ENCODE data around the gene CMBL.
"Not testable (repeated sequence)": the region's sequence is repeated elsewhere in the genome, so short reads cannot be mapped to it uniquely, and the experiment has no call there.

The CMBL gene

GRCh38 chr5:10286862-10287227 lies 20.9 kb downstream of the CMBL start:
- in situ Hi-C loops (cut with MboI; ENCODE audit: low sequenced_read_pairs): no loop called here

DNA sequence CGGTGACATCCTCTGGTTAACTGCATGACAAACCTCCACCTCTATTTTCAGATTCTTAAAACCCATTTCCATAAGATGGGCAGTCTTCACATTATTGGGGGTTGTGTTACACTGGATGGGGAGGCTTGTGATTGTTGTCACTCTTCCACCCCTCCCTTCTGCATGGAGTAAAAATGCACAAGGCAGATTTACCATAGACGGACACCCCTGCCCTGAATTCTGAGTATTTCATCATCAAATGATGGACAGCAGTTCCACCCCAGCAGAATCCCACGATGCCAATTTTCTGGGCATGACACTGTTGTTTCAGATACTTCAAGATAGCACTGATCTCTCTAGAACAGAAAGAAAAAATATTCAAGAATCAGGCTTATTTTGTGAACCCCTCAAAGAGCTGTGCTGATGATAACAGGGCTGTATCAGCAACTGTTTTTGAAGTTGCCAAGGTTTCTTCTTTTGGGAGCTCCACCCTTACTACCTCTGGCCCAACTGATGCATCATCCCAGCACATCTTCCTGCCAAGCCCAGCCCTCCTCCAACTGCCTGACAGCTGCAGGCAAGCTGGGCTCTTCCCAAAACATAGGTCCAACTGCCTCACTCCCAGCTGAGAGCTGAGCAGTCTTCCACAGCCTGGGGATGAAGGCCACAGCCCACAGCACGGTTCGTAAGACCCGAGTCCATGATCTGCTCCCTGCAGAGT lies 21.4 kb downstream of the CMBL start:
- in situ Hi-C loops (cut with MboI; ENCODE audit: low sequenced_read_pairs): no loop called here

- in situ Hi-C loops (cut with MboI; ENCODE audit: low sequenced_read_pairs): not testable (repeated sequence)
These were observed 22.3 kb downstream of the CMBL start for GRCh38 chr5:10285362-10285761.

DNA sequence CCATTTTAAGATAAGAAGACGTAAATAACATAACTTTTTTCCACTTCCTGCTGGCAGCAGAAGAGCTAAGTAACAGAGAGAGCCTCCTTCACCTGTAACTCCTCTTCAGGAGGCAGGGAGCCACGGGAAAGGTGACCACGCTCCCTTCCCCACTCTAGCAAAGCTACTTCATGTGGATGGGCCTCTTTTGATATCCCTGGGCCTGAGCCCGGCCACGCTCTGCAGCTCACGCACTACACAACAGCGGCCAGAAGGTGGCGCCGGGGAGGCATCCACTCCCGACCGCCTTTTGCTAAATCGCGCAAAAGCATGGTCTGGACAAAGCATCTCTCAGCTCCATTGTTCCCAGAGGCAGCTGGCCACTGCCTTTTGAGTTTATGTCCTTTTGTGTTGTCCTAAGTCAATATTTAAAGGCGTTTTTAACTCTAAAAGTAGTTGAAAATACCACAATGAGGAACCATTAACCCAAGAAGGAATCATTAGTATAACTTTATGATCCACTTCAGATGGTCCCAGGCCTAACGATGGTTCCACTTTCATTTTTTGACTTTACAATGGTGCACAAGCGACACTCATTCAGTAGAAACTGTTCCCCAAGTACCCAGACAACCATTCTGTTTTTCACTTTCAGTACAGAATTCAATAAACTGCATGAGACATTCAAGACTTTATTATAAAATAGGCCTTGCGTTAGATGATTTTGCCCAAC lies 23.6 kb downstream of the CMBL start:
- in situ Hi-C loops (cut with MboI; ENCODE audit: low sequenced_read_pairs): no loop called here

DNA sequence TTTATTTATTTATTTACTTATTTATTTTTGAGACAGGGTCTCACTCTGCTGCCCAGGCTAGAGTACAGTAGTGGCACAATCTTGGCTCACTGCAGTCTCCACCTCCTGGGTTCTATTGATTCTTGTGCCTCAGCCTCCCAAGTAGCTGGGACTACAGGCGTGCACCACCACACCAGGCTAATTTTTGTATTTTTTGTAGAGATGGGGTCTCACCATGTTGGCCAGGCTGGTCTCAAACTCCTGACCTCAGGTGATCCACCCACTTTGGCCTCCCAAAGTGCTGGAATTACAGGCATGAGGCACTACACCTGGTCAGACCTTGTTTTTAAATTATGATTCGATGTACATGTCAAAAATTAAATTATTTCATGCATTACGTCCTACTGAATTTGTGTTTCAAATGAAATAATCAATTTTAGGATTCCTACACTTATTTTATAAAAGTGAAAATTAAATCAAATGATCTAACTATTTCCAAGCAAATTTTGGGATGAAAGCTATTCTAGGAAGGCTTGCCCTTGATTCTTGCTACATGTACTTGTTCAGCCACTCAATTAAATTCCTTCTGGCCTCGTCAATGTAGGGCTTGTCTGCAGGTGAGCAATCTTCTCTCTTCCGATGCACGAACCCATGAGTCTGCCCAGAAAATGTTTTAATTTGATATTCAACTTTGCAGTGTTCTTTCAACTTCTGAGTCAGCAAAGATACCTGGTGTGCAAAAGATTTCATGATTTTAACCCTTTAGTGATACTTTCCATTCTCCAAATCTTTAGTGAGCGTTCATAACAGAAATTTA lies 27.6 kb downstream of the CMBL start:
- in situ Hi-C loops (cut with MboI; ENCODE audit: low sequenced_read_pairs): no loop called here

- in situ Hi-C loops (cut with MboI; ENCODE audit: low sequenced_read_pairs): no loop called here
These were observed 28.4 kb downstream of the CMBL start for GRCh38 chr5:10279328-10279727.

DNA sequence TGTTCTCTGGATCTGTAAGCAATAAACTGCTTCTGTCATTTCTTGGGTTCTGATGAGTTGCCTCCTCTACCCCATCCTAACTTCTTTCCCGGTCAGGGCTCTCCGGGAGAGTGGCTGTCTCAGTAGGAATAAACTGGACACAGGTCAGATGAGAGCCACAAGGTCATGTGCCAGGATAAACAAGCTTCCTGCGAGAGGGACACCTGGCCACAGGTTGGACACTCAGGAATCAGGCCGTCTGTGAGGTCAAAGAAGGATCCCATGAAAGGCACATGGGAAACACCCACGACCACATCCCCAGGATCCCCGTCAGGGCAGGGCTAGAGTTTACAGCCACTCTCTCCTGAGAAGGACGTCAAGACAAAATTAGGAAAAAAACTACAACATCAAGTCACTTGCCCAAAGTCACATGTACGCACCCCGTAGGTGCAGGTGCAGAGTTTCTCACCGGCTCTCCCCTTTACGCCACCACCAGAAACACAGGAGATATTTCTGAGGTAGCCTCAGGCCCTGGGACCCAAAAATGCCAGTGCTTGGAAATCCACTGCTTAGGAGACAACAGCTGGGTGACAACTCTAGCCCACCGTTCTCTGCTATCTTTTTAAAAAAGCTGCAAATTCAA lies 28.9 kb downstream of the CMBL start:
- in situ Hi-C loops (cut with MboI; ENCODE audit: low sequenced_read_pairs): no loop called here

DNA sequence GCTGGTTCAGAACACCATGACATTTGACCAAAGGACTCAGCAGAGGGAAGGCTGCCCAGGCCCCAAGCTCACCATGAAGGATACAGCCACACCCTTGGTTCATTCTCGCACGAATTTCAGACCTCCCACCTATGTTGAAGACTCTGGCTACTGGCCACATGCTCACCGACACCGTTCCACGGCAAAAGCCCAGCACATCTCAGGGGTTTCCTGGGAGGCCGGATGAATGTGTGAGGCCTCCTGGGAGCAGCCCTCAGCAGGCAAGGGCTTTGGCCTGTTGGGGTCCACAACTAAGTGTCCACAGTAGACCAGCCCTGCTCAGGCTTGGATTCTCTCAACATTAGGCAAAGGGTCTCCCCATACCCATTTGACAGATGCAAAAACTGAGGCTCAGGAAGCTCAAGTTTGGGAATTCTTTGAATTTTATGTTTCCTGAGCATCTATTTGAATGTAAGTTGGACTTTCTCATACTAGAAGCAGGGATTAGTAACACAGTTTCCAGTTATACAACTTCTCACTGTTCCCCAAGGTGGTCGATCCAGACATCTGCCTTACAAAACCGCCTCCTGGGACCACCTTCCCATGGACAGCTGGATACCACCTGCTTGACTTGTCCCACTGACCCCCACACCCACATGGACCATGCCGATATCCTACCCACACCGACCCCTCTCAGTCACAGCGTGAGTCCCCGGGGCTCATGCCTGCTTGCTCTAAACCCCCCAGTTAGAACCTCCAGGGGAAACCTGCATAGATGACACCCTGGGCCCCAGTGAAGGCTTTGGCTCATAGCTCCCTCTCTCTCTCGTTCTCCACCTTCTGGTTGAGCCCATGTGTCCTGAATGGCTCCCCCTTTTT lies 29.7 kb downstream of the CMBL start:
- in situ Hi-C loops (cut with MboI; ENCODE audit: low sequenced_read_pairs): no loop called here

GRCh38 chr5:10276691-10277090 lies 31.0 kb downstream of the CMBL start:
- in situ Hi-C loops (cut with MboI; ENCODE audit: low sequenced_read_pairs): no loop called here

DNA sequence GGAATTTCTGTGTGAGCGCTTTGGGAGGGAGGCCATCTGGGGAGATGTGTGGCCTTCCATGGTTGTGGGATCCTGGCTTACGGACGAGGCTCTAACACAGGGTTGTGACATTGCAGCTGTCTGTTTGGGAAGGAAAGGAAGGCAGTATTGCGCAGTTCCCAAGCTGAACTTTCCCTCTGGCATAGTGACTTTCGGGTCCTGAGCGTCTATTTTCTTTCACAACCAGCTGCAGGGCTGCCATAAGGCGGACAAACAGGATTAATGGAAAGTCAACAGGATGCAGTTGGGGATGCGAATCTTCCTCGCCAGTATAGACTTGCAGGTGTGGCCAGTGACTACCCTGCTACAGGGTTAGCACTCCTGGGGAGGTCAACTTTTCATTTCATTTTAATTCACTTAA lies 31.7 kb downstream of the CMBL start:
- in situ Hi-C loops (cut with MboI; ENCODE audit: low sequenced_read_pairs): no loop called here

- in situ Hi-C loops (cut with MboI; ENCODE audit: low sequenced_read_pairs): no loop called here
These were observed 32.2 kb downstream of the CMBL start for GRCh38 chr5:10275460-10275859.

GRCh38 chr5:10272875-10273209 lies 34.9 kb downstream of the CMBL start:
- in situ Hi-C loops (cut with MboI; ENCODE audit: low sequenced_read_pairs): not testable (repeated sequence)

- in situ Hi-C loops (cut with MboI; ENCODE audit: low sequenced_read_pairs): no loop called here
These were observed 35.4 kb downstream of the CMBL start for GRCh38 chr5:10272053-10272874.

- in situ Hi-C loops (cut with MboI; ENCODE audit: low sequenced_read_pairs): no loop called here
These were observed 39.6 kb downstream of the CMBL start for GRCh38 chr5:10268100-10268499.

DNA sequence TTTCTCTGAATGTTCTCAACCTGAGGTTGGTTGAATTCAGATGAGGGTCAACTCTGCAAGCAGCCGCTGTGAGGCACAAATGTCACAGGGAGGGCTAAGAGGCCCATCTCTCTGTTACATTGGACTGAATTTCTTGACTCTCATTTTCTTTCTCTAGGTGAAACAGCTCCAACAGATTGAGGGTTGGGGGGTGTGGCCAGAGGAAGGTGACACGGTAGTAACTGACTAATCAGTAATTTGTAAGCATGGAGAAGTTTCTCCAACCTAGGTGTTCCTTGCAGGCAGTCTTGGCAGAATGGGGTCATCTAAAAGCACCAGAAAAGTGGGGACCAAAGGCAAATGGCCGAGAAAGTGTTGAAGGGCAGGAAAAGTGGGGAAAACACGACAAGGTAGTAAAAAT lies 40.9 kb downstream of the CMBL start:
- in situ Hi-C loops (cut with MboI; ENCODE audit: low sequenced_read_pairs): no loop called here

GRCh38 chr5:10266137-10266536 lies 41.6 kb downstream of the CMBL start:
- in situ Hi-C loops (cut with MboI; ENCODE audit: low sequenced_read_pairs): no loop called here

GRCh38 chr5:10265245-10266109 lies 42.2 kb downstream of the CMBL start:
- in situ Hi-C loops (cut with MboI; ENCODE audit: low sequenced_read_pairs): no loop called here

DNA sequence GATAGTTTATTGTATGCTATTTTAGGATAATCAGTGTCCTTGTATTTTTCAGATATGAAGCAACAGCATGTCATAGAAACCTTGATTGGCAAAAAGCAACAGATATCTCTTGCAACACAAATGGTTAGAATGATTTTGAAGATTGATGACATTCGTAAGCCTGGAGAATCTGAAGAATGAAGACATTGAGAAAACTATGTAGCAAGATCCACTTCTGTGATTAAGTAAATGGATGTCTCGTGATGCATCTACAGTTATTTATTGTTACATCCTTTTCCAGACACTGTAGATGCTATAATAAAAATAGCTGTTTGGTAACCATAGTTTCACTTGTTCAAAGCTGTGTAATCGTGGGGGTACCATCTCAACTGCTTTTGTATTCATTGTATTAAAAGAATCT lies 43.1 kb downstream of the CMBL start:
- in situ Hi-C loops (cut with MboI; ENCODE audit: low sequenced_read_pairs): no loop called here

DNA sequence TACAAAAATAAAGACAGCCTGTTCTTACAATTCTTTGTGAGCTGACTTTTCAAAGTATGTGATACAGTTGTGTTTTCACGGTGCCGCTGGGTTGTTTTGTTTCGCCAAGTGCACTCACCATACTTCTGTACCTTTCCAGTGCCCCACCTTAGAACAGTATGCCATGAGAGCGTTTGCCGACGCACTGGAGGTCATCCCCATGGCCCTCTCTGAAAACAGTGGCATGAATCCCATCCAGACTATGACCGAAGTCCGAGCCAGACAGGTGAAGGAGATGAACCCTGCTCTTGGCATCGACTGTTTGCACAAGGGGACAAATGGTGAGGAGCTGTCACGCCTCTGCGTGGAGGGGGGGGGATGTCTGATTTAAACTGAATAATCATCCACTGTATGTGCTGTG lies 44.7 kb downstream of the CMBL start:
- in situ Hi-C loops (cut with MboI; ENCODE audit: low sequenced_read_pairs): no loop called here

Measured in hTERT RPE-1 (cell line).